WTC11 (cell line): ENCODE results near the gene GRM1.

Source experiments
- ATF3 ChIP-seq: sonication (generic); formaldehyde crosslinking; conservative IDR thresholded peaks from 2 replicates; pipeline ENCODE4 v1.8.1; 2022; ENCODE audit warnings: mild to moderate bottlenecking, missing genetic modification reagents
- CTCF ChIP-seq: fragments of 200-600 bp; IDR thresholded peaks from 2 replicates; pipeline ENCODE4 v1.8.0; 2022; ENCODE audit warnings: antibody characterized with exemption
- E2F5 ChIP-seq: sonication (generic); formaldehyde crosslinking; IDR thresholded peaks from 2 replicates; pipeline ENCODE4 v1.8.1; 2022; ENCODE audit warnings: mild to moderate bottlenecking, moderate library complexity, missing genetic modification reagents
- ELF4 ChIP-seq: sonication (generic); formaldehyde crosslinking; IDR thresholded peaks from 2 replicates; pipeline ENCODE4 v1.8.1; 2022; ENCODE audit warnings: low read depth, mild to moderate bottlenecking, moderate library complexity, missing genetic modification reagents
- FOXJ3 ChIP-seq: sonication (generic); formaldehyde crosslinking; IDR thresholded peaks from 2 replicates; pipeline ENCODE4 v1.9.0; 2021; ENCODE audit warnings: missing genetic modification reagents, mild to moderate bottlenecking, borderline replicate concordance
- FOXK1 ChIP-seq: sonication (generic); formaldehyde crosslinking; IDR thresholded peaks from 2 replicates; pipeline ENCODE4 v1.8.0; 2022; ENCODE audit warnings: mild to moderate bottlenecking, moderate library complexity, missing genetic modification reagents
- MAX ChIP-seq: sonication (generic); formaldehyde crosslinking; IDR thresholded peaks from 2 replicates; pipeline ENCODE4 v1.8.0; 2022; ENCODE audit warnings: mild to moderate bottlenecking, missing genetic modification reagents
- SMAD3 ChIP-seq: sonication (generic); formaldehyde crosslinking; IDR thresholded peaks from 2 replicates; pipeline ENCODE4 v1.8.0; 2022; ENCODE audit warnings: missing genetic modification reagents, mild to moderate bottlenecking, borderline replicate concordance
- TCF7 ChIP-seq: sonication (generic); formaldehyde crosslinking; IDR thresholded peaks from 2 replicates; pipeline ENCODE4 v1.8.0; 2022; ENCODE audit warnings: mild to moderate bottlenecking, low read depth, missing genetic modification reagents, moderate library complexity
- USF2 ChIP-seq: sonication (generic); formaldehyde crosslinking; IDR thresholded peaks from 2 replicates; pipeline ENCODE4 v1.8.1; 2023; ENCODE audit warnings: mild to moderate bottlenecking, missing genetic modification reagents, moderate library complexity
- ZNF317 ChIP-seq: sonication (generic); formaldehyde crosslinking; IDR thresholded peaks from 2 replicates; pipeline ENCODE4 v1.8.1; 2023; ENCODE audit warnings: low read depth, mild to moderate bottlenecking, moderate library complexity, missing genetic modification reagents, borderline replicate concordance
- ZNF396 ChIP-seq: fragments of 250-450 bp; sonication (Bioruptor Pico); IDR thresholded peaks from 2 replicates; pipeline ENCODE4 v1.8.0; 2021; ENCODE audit warnings: mild to moderate bottlenecking, moderate library complexity, borderline replicate concordance
- ZSCAN18 ChIP-seq: fragments of 250-450 bp; sonication (Bioruptor Pico); IDR thresholded peaks from 2 replicates; pipeline ENCODE4 v2.1.2; 2022; ENCODE audit warnings: mild to moderate bottlenecking, moderate library complexity

GRCh38 chr6:146246028-146246427 lies 217.2 kb downstream of the GRM1 start:
- no peak for TF ChIP-seq CTCF
- TF ChIP-seq ELF4 (CRISPR knock-in tag), result no peak
- TF ChIP-seq MAX, result no peak
- no peak for TF ChIP-seq ZNF396 (CRISPR knock-in tag)
- TF ChIP-seq FOXJ3 (CRISPR knock-in tag), result no peak
- TF ChIP-seq TCF7, result no peak
- TF ChIP-seq USF2, result no peak
- TF ChIP-seq E2F5 (CRISPR knock-in tag), result no peak
- no peak for TF ChIP-seq ATF3 (CRISPR knock-in tag)
- no peak for TF ChIP-seq ZNF317
- TF ChIP-seq FOXK1 (CRISPR knock-in tag), result no peak
- TF ChIP-seq ZSCAN18 (CRISPR knock-in tag), result no peak
- no peak for TF ChIP-seq SMAD3
